OCI-LY7 (cell line): ENCODE results near the gene NRIP1. TPM values are rescaled to one million over a fixed set of nuclear protein-coding genes. Genes with fewer than 3 reads are reported as not detected.

ENCODE experiments used
- BruUV-seq: library from RNA; stranded (reverse); fragments of 400-500 nt; replicated peaks from 2 replicates; lab custom pipeline; 2021; lab: Mats Ljungman, UMichigan
- CTCF ChIA-PET: fragments of 300-600 bp; sonication (Branson Sonifier 250); formaldehyde crosslinking; loops from one replicate; lab custom pipeline; 2022; ENCODE audit warnings: antibody characterized with exemption; ENCODE audit not compliant: unreplicated experiment; lab: Charles Lee
- POLR2A ChIA-PET: fragments of 300-600 bp; sonication (Branson Sonifier 250); formaldehyde crosslinking; loops from one replicate; lab custom pipeline; 2022; ENCODE audit warnings: antibody characterized with exemption; lab: Charles Lee
- DNase-seq: peaks from one replicate; pipeline ENCODE4 v3.0.0-alpha.2; 2015; ENCODE audit warnings: low spot score
- H2AFZ ChIP-seq: fragments of 200-600 bp; sonication (generic), shearing (Covaris generic); 2 replicates; pipeline ENCODE4 v1.6.1; 2014; ENCODE audit warnings: mild to moderate bottlenecking, antibody characterized with exemption, low read length, moderate library complexity
- H3K27ac ChIP-seq: fragments of 200-600 bp; sonication (generic); 2 replicates; pipeline ENCODE4 v1.5.1; 2014; ENCODE audit warnings: mixed run types, low read depth, mild to moderate bottlenecking, moderate library complexity, low read length, inconsistent platforms; ENCODE audit not compliant: poor library complexity, severe bottlenecking
- H3K36me3 ChIP-seq: fragments of 200-600 bp; sonication (generic); 2 replicates; pipeline ENCODE4 v1.6.1; 2014; ENCODE audit warnings: mild to moderate bottlenecking, antibody characterized with exemption, low read length, moderate library complexity, mixed read lengths; ENCODE audit not compliant: insufficient read depth
- H3K4me1 ChIP-seq: fragments of 200-600 bp; sonication (generic); 2 replicates; pipeline ENCODE4 v1.5.1; 2014; ENCODE audit warnings: mild to moderate bottlenecking, low read length; ENCODE audit not compliant: insufficient read depth, poor library complexity, severe bottlenecking
- H3K4me2 ChIP-seq: fragments of 200-600 bp; sonication (generic); 2 replicates; pipeline ENCODE4 v1.6.1; 2014; ENCODE audit warnings: mild to moderate bottlenecking, low read length
- H3K4me3 ChIP-seq: fragments of 200-600 bp; sonication (generic); 2 replicates; pipeline ENCODE4 v1.5.1; 2014; ENCODE audit warnings: mild to moderate bottlenecking, low read depth, low read length; ENCODE audit not compliant: poor library complexity, severe bottlenecking
- H3K79me2 ChIP-seq: fragments of 200-600 bp; sonication (generic); 2 replicates; pipeline ENCODE4 v1.6.1; 2016; ENCODE audit warnings: low read depth, mild to moderate bottlenecking, low read length, moderate library complexity, mixed read lengths; ENCODE audit not compliant: insufficient read depth
- H3K9me2 ChIP-seq: fragments of 200-600 bp; sonication (generic); 2 replicates; pipeline ENCODE4 v1.6.1; 2016; ENCODE audit warnings: mild to moderate bottlenecking, low read length, mixed read lengths; ENCODE audit not compliant: insufficient read depth
- H3K9me3 ChIP-seq: fragments of 200-600 bp; sonication (generic); 2 replicates; pipeline ENCODE4 v1.6.1; 2014; ENCODE audit warnings: mild to moderate bottlenecking, mixed run types, low read length, mixed read lengths
- H4K20me1 ChIP-seq: fragments of 200-600 bp; sonication (generic); 2 replicates; pipeline ENCODE4 v1.6.1; 2014; ENCODE audit warnings: mild to moderate bottlenecking, antibody characterized with exemption, low read length, moderate library complexity, mixed read lengths; ENCODE audit not compliant: insufficient read depth
- CTCF ChIP-seq: fragments of 200-600 bp; sonication (generic); conservative IDR thresholded peaks from 2 replicates; pipeline ENCODE4 v1.5.1; 2014; ENCODE audit warnings: mild to moderate bottlenecking, antibody characterized with exemption, low read length, moderate library complexity, mixed read lengths
- EZH2phosphoT487 ChIP-seq: fragments of 200-600 bp; sonication (generic); IDR thresholded peaks from 2 replicates; pipeline ENCODE4 v1.6.1; 2018; ENCODE audit warnings: low read depth, borderline replicate concordance, mild to moderate bottlenecking, mixed run types, antibody characterized with exemption, low read length, moderate library complexity, mixed read lengths
- intact Hi-C: fragments of 100-400 bp; cut with micrococcal nuclease; formaldehyde crosslinking; loops from one replicate; pipeline ENCODE4 v1.10.0; 2022; ENCODE audit not compliant: unreplicated experiment
- total RNA-seq, 2 experiments: library from RNA; depleted of rRNA in 1 of 2; stranded (reverse); fragments of >200 nt in 1 of 2; shearing (Covaris generic) in 1 of 2; gene quantifications; 2 replicates each; pipeline ENCODE4 v1.2.3, GENCODE V29; 2014 to 2022

NRIP1 gene
- total RNA-seq, 2 experiments from 2014 or later: not detected

- no peaks in the 10 kb centered on the region for H3K36me3 ChIP-seq
- BruUV-seq: no TSS peak
- no peaks in the 10 kb centered on the region for H3K9me3 ChIP-seq
- H3K4me2 ChIP-seq: no peak overlapping the region
- TF ChIP-seq CTCF (no peak), EZH2phosphoT487 (no peak)
- H3K4me1 ChIP-seq: no peaks in the 10 kb centered on the region
- no peaks in the 10 kb centered on the region for H4K20me1 ChIP-seq
- intact Hi-C loops: no loop called here
- no peak overlapping the region for H3K27ac ChIP-seq
- ChIA-PET CTCF (no interaction called here), POLR2A (interaction anchor here (0.5 to 1.7 kb wide), 4 partner anchors 13 to 356 kb away, joined by 3 to 4 read pairs (median 4); no protein-coding TSS in a partner anchor)
- no peaks in the 10 kb centered on the region for H3K79me2 ChIP-seq
- DNase-seq: no peak
- no peak overlapping the region for H3K4me3 ChIP-seq
- no peaks in the 10 kb centered on the region for H3K9me2 ChIP-seq
- no peak overlapping the region for H2AFZ ChIP-seq
Observed at GRCh38 chr21:15108801-15109200, 44.0 kb upstream of the NRIP1 start.

GRCh38 chr21:15104470-15104869, 39.7 kb upstream of the NRIP1 start:
- Histone ChIP-seq H3K9me2 (no peaks in the 10 kb centered on the region), H3K4me1 (no peaks in the 10 kb centered on the region), H3K4me2 (no peak overlapping the region), H3K4me3 (no peak overlapping the region), H3K79me2 (no peaks in the 10 kb centered on the region), H3K9me3 (no peaks in the 10 kb centered on the region), H4K20me1 (no peaks in the 10 kb centered on the region), H3K36me3 (no peaks in the 10 kb centered on the region), H3K27ac (no peak overlapping the region), H2AFZ (no peak overlapping the region)
- POLR2A ChIA-PET: interaction anchor here (0.6 to 1.6 kb wide), 3 partner anchors 8 to 66 kb away, joined by 4 to 9 read pairs (median 5); no protein-coding TSS in a partner anchor
- TF ChIP-seq EZH2phosphoT487: no peak
- TF ChIP-seq CTCF: no peak
- DNase-seq: no peak
- CTCF ChIA-PET: no interaction called here
- intact Hi-C loops: no loop called here
- no TSS peak for BruUV-seq

- no peak overlapping the region for H3K27ac ChIP-seq
- no peak for DNase-seq
- CTCF ChIA-PET: no interaction called here
- no peaks in the 10 kb centered on the region for H3K79me2 ChIP-seq
- no peak overlapping the region for H3K4me2 ChIP-seq
- POLR2A ChIA-PET: interaction anchor here (0.6 to 1.2 kb wide), 3 partner anchors 18 to 566 kb away, joined by 3 to 4 read pairs (median 4); no protein-coding TSS in a partner anchor
- H3K4me1 ChIP-seq: no peaks in the 10 kb centered on the region
- H2AFZ ChIP-seq: no peak overlapping the region
- H3K9me2 ChIP-seq: no peaks in the 10 kb centered on the region
- H3K9me3 ChIP-seq: no peaks in the 10 kb centered on the region
- intact Hi-C loops: no loop called here
- H3K36me3 ChIP-seq: no peaks in the 10 kb centered on the region
- no peaks in the 10 kb centered on the region for H4K20me1 ChIP-seq
- H3K4me3 ChIP-seq: no peak overlapping the region
- TF ChIP-seq CTCF: no peak
- no peak for TF ChIP-seq EZH2phosphoT487
- BruUV-seq: no TSS peak
Observed at GRCh38 chr21:15098908-15099307, 34.1 kb upstream of the NRIP1 start.
